Activated T-cell treated with anti-CD3 and anti-CD28 coated beads, Interleukin-2, amount 50 U/mL, for 1 hour (primary cell): ENCODE measurements around the gene CTNND1.
"Not testable (repeated sequence)": the region's sequence is repeated elsewhere in the genome, so short reads cannot be mapped to it uniquely, and the experiment has no call there.

Experiments used
- DNase-seq: peaks from one replicate; pipeline ENCODE4 v3.0.0-alpha.2; 2020

CTNND1 gene

DNA sequence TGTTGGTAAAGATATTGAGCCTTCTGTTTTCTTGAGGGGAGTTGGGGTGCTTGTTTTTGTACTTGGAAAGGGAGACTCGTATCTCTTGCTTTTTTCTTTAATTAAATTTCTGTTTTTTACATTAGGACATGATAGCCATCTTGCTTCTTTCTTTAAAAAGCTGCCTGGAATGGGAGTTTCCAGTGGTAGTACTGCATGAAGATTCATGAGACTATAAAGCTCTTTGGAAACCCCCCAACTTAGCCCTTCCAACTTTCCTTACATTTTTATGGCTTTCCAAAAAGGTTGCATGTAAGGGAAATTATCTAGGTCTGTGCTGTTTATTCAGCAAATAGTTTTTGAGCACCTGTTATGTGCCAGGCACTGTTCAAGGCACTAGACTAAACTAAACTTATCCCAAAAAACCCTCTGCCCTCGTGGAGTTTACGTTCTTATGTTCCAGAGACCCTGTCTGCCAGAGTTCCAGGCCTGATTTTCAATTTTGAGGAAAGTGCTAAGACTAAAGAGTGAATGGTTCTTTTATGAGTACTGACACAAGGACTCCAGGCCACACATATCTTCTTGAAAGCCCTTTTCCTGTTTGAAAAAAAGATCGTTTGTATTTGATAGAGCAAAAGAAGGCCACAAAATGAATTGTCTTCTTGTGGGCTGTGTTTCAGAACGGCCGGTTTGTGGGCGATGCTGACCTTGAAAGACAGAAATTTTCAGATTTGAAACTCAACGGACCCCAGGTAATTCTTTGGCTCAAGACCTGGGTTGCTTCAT is 31.9 kb downstream of the CTNND1 start:
- no peak for DNase-seq

DNA sequence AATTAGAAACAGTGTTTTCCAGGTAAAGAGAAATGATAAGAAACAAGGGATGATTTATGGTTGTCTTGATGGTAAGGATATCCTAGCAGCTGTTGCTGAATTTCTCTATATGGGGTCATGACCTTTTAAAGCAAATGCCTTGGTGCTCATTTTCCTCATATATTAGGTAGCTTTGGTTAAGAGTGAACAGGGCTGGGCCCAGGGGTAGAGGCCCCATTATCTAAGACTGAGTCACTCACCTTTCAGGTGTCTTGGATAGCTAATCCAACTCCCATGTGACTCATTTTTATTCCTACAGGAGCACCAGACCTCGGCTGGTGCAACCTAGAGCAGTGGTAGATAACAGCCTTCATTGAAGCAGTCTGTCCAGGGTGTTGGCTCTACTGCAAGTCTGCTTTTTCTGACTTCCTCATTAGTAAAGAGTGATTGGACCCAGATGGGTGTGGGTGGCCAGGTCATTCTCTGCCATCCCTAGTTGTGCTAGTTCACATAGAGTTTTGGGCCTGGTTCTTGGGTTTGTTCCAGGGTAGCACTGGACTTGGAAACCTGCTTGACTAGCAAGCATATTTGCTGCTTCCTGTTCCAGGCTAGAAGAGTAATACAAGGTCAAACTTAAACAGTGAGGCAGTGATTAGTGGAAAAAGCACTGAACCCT is 37.4 kb downstream of the CTNND1 start:
- DNase-seq: no peak

DNA sequence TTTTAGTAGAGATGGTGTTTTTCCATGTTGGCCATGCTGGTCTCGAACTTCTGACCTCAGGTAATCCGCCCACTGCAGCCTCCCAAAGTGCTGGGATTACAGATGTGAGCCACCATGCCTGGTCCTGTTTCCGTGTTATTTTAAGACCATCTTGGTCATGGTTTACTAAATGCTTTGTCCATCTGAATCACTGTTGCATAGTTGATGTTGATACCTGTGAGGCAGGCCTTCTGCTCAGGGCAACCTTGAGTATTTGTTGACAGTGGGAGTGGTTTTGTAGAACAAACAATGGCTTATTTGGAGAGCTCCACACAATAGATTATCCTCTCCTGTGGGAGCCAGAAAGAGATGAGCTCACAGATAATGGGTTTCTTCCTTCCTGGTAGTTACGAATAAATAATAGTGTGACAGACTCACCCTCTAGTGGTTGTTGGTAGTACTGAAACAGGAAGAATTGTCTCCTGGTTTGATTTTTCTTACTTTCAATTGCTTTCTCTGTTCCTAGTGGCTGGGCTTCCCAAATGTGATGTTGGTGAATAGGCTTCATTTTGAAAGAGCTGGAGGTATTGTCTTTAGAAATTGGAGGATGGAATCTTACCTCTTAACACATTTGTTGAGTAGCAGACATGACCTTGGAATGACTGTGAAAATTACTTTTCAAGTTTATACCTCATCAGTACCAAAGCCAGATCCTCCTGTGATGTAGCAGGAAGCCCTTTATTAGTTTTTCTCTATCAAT is 39.0 kb downstream of the CTNND1 start:
- no peak for DNase-seq

DNA sequence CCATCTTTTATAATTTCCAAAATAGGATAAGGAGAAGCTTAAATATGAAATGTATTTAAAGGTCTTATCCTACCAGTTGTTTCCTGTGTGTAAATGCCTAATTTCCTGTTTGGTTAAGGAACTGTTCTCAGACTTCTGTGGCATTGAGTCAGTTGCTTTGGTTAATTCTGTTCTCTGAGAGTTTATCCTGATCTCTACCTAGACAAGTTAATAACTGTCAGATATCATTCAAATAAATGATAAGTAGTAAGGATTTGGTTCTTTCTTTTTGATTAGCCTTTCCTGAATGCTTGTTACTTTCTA is 39.5 kb downstream of the CTNND1 start:
- DNase-seq: no peak

DNA sequence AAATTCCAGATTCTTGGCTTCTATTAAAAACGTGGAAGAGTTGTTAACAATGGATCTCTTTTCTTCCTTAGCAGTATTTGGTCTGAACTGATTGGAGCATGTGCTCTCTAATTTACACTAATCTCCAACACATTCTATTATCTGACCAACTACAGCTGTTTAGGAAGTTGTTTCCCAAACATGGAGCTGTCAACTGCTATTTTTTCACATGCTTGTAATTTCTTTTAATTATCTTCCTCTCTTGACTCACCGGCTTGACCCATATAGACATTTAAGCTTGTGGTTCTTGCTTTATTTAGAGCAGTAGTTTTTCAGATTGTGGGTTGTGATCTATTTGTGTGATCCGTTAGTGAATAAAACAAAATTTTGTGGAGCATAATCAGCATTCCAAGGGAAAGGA is 40.8 kb downstream of the CTNND1 start:
- DNase-seq: no peak

DNA sequence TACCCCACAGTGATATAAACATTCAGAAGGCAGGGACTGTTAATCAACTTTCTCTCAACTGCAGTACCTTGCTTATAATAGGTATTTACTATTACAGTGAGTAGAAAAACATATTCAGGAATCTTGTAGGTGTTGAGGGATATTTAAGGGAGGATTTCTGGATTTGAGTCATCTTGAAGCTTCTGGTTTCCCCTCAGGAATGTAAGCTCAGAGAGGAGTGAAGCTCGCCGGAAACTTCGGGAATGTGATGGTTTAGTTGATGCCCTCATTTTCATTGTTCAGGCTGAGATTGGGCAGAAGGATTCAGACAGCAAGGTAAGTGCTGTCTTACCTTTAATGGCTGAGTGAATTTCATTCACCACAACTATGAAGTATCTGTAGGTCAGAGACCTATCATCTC is 42.9 kb downstream of the CTNND1 start:
- no peak for DNase-seq

DNA sequence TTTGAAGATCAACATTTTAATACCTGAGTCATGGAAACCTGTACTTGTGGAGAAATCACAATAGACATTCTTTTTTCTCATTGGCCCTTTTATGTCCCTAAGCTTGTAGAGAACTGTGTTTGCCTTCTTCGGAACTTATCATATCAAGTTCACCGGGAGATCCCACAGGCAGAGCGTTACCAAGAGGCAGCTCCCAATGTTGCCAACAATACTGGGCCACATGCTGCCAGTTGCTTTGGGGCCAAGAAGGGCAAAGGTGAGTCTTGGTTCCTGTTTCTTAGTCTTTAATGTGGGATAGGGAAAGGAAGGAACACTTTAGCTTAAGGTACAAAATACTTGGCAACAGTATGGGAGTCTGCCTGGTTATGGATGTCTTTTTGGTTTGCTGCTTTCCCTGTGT is 44.2 kb downstream of the CTNND1 start:
- no peak for DNase-seq

DNA sequence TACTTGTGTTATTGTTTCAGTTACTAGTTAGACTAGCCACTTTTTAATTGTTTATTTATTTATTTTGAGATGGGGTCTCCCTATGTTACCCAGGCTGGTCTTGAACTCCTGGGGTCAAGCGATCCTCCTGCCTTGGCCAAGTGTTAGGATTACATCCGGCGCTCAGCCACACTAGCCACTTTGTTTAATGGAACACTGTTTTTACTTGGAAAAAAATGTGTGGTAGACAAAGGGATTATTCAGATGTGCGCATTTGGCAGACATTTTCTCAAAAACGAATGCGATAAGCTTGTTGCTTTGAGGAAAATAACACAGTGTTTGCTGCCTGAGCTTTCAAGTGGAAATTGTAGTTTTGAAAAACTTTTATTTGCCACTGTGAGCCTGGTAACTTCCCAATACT is 51.0 kb downstream of the CTNND1 start:
- DNase-seq: no peak

DNA sequence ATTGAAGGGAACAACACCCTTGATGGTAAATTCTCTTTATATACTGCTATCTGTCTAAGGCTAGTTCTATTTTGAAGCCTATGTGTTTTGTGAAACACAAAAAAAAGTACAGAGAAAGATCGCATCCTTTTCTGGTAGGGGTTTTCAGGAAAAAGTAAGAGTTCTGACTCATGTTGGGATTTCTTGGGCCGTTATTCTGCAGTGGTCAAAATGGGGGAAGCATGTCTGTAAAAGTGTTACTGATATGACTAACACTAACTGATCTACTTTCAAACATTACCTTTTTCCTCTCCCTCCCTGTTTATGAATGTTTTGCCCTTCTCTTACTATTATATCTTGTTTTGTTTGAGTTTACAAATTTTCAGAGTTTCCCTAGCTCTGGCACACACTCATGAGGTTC is 53.9 kb downstream of the CTNND1 start:
- no peak for DNase-seq

DNA sequence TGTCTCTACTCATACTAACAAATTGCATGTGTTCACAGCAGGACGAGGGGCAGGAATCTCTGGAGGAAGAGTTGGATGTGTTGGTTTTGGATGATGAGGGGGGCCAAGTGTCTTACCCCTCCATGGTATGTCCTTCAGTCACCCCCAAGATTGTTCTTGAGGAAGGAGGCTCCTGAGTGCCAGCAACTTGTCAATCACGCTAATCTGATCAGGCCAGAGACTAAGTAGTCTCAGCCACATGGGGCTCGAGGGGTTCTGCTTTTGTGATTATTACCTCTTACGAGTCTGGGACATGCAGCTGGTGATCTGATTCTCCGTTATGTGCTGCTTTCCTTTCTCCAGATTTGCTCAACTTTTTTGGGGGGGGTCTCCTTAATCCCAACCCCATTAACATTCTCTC is 54.3 kb downstream of the CTNND1 start:
- no peak for DNase-seq

DNA sequence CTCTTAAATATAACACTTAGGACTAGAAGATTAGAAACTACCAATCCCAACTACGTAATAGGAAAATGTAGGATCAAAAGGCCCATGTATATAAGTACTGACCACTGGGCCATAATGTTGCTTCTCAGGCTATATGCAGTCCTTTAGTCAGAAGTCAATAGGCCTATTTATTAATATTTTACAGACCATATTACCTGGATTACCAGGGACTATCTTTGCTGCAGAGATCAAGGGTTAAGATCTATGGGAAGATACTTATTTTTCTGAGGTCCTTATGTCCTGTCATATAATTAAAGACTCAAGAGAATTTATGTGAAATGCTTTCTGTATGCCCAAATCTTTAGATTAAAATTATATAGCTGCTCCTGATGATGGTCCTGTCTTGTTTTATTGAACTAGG is 57.2 kb downstream of the CTNND1 start:
- DNase-seq: no peak

DNA sequence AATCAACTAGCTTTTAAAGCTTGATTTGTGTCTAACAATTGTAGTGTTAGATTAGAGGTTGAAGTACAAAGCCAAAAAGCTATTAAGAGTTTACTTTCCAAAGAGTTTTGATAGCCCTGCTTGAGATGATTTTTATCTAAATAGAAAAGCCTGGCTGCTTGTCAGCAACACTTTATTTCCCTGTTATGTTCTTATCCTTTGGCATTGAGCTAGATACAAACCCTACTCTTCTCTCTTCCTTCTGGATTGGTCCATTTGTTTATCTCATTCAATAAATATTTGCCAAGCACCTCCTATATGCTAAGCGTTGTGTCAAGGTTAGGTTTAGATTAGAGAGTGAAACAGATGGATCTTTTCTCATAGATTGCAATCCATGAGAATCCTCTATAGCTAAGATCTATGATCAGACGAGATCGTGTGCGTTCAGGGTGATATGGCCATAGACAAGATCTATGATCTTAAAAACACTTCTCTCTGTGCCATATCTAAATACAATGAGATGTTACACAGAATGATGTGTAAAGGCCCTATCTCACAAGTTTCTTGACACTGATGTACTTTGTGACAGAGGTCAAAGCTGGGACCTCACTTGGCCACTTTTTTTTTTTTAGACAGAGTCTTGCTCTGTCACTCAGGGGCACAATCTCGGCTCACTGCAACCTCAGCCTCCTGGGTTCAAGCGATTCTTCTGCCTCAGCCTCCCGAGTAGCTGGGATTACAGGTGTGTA is 57.8 kb downstream of the CTNND1 start:
- no peak for DNase-seq

DNA sequence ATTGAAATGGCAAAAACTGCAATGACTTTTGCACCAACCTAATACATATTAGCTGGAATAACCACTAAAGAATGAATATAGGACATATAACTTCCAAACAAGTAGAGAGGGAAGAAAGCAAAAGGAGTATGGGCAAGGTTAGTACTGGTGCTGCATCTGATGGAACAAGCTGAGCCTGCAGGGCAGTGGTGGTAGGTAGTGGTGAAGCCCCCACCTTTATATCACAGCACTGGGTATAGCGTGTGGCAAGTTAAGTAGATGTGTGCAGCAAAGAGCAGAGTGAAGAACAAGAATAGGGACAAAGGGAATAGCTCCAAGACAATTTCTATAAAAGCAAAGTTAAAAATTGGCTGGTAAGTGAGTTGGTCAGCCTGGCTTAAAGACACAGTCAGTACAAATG is 62.3 kb downstream of the CTNND1 start:
- DNase-seq: no peak

DNA sequence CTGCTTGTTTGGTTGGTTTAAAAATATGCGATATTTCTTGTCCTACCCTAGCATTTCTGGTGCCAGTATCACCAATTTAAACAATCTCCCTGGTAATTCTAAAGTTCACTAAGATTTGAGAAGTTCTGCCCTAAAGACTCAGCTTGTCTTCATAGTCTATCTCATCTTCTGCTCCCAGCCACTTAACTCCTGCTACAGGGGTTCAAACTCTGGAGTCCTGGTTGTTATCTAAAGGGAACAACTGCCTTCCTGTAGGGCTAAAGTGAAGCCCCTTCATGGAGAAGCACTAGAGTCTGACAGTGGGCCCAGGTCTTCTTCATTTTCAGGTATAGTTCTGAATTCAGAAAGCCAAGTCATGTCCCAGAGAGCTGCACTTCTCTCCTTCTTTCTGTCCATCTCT is 73.2 kb downstream of the CTNND1 start:
- DNase-seq: no peak

DNA sequence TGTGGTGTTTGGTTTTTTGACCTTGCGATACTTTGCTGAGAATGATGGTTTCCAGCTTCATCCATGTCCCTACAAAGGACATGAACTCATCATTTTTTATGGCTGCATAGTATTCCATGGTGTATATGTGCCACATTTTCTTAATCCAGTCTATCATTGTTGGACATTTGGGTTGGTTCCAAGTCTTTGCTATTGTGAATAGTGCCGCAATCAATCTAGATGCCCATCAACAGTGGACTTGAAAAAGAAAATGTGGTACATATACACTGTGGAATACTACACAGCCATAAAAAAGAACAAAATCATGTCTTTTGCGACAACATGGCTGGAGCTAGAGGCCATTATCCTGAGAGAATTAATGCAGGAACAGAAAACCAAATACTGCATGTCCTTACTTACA is 77.0 kb downstream of the CTNND1 start:
- not testable (repeated sequence) for DNase-seq

DNA sequence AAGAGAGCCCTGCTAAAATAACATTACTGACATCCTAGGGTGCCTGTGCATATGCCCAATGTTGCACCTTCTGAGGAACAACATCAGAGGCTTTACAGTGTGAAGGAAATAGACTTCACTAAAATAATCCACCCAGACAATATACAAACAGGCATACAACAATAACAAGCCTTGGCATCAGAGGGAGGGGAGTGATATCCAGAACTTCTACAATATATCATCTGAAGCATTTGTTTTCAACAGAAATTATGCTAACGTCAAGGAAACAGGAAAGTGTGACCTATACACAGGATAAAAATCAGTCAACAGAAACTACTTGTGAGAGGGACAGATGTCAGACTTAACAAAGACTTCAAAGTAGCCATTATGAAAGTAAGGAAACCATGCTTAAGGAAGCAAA is 81.3 kb downstream of the CTNND1 start:
- no peak for DNase-seq

DNA sequence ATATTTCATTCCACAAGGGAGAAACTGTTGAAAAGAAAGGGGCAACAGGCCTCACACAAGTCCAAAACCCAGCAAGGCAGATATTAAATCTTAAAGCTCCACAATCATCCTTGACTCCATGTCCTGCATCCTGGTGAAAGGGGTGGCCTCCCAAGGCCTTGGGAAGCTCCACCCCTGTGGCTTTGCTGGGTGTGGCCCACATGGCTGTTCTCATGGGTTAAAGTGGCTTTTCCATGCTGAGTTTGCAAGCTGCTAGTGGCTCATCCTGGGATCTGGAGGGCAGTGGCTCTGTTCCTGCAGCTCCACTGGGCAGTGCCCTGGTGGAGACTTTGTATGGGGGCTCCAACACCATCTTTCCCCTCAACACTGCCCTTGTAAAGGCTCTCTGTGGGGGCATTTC is 106.4 kb downstream of the CTNND1 start:
- DNase-seq: no peak

DNA sequence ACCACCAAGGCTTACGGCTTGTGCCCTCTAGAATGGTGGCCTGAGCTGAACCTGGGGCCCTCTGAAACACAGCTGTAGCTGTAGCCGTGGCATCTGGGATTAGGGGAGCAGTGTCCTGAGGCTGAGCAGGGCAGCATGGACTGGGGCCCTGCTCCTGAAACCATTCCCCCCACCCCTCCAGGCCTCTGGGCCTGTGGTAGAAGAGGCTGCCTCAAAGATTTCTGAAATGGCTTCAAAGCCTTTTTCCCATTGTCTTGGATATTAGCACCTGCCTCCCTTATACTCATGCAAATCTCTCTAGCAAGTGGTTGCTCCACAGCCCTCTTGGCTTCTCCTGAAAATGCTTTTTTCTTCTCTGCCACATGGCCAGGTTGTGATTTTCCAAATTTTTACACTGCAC is 106.9 kb downstream of the CTNND1 start:
- no peak for DNase-seq
